Fibroblast of the aortic adventitia (primary cell): Measurements from ENCODE around the gene LAMA4. TPM values are rescaled to one million over a fixed set of nuclear protein-coding genes. Genes with fewer than 3 reads are reported as not detected.

Experiments
- DNase-seq: peaks from one replicate; pipeline ENCODE4 v3.0.0-alpha.2; 2010; ENCODE audit warnings: low read depth
- H3K4me3 ChIP-seq: 2 replicates; pipeline ENCODE4 v1.5.1; 2011; ENCODE audit warnings: low read depth, mild to moderate bottlenecking, control low read depth, low read length, moderate library complexity
- total RNA-seq: library from RNA; depleted of rRNA; stranded (reverse); fragments of >200 nt; gene quantifications from 2 replicates; pipeline ENCODE4 v1.2.3, GENCODE V29; 2012; ENCODE audit warnings: low replicate concordance
- TF ChIP-seq, protein P1 (sequence below): IDR thresholded peaks from 2 replicates; pipeline ENCODE4 v1.5.1; 2011; ENCODE audit warnings: mild to moderate bottlenecking, low read length, control low read depth, inconsistent platforms; ENCODE audit not compliant: insufficient read depth

LAMA4 gene
- total RNA-seq, 1 donor = 306 TPM

DNA sequence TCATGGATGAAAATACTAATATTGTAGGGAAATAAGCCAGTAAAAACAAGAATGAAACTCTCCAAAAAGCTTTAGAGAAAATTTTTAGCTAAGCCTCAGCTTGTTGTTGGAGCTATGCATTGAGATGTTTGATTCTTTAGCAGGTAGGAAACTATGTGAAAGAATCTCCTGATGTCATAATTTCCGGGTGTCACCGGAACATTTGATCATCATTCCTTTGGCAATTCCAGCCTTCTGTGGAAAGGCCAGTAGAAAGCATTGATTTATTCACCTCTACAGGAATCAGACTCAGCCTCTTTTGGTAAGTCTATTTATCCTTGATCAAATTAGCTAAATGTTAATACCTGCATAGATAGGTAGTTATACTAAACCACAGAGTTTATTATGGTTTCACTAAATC is 157.5 kb downstream of the LAMA4 start:
- no peak overlapping the region for H3K4me3 ChIP-seq

DNA sequence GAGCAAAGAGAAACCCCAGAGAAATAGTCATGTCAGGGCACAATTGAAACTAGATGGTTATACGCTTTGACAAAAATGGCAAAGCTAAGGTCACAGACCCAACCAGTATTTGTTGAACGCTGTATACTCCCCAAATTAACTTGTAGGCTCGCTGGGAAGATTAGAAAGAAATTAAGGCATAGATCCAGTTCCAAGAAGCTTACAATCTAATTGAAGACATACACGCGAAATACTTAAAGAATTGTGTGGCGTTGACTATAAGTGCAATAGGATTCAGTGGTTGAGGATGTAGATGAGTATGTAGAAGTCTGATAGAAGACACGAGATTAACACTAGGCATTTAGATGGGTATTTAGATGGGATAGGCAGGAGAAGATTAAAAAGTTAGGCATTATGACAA is 166.5 kb downstream of the LAMA4 start:
- DNase-seq = no peak
- TF ChIP-seq, protein P1, sequence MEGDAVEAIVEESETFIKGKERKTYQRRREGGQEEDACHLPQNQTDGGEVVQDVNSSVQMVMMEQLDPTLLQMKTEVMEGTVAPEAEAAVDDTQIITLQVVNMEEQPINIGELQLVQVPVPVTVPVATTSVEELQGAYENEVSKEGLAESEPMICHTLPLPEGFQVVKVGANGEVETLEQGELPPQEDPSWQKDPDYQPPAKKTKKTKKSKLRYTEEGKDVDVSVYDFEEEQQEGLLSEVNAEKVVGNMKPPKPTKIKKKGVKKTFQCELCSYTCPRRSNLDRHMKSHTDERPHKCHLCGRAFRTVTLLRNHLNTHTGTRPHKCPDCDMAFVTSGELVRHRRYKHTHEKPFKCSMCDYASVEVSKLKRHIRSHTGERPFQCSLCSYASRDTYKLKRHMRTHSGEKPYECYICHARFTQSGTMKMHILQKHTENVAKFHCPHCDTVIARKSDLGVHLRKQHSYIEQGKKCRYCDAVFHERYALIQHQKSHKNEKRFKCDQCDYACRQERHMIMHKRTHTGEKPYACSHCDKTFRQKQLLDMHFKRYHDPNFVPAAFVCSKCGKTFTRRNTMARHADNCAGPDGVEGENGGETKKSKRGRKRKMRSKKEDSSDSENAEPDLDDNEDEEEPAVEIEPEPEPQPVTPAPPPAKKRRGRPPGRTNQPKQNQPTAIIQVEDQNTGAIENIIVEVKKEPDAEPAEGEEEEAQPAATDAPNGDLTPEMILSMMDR = no peak
- peak overlapping the region; percentile 83 for H3K4me3 ChIP-seq

More for the DNA sequence above, 157.5 kb downstream of the LAMA4 start:
- TF ChIP-seq, protein P1 = no peak
- DNase-seq = no peak

DNA sequence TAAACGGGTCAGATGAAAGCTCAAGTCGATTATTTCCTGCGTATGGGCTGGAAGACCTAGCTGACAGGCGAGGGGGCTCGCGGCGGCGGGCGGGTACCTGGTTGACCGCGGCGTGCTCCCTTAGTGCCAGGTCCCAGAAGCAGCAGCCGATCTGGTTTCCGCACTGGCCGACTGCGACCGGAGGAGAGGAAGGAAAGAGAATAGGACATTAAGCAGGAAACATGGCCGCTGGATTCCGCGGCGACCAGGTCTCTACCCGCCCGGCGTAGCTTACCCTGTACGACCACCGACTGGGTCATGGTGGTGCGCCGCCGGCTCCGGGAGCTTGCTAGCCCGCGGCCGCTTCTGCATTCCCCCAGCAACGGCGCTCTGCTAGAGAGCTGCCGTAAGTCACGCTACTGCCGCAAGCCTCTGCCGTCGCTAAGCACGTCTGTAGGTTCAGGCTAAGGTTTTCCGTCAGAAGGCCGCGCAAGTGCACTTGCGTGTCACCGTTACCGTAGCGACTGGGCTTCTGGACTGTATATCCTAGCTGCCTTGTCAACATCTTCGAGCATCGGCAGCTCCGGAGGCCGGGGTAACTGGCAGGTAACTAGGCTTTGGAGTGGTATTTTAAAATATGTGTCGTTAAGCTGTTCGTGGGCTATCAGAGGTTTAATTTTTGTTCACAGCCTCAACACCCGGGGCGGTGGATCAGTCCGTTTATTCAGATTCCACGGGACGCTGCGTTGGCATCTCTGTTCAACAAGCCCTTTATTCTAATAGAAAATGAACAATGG is 167.0 kb downstream of the LAMA4 start, which contains the start of the genes FAM229B and TUBE1:
TSS of gene FAM229B (plus strand) at position 456 of the 776 bp plus-strand sequence. CDS start 11,693 bp downstream, outside the sequence.
TSS of gene TUBE1 (minus strand) at position 347 of the 776 bp plus-strand sequence. CDS start at position 299, 48 bp downstream.
- peak; percentile 98 for DNase-seq
- TF ChIP-seq, protein P1 = peak; percentile 20
- peak within 1 kb of the TSS; percentile 83 for H3K4me3 ChIP-seq

DNA sequence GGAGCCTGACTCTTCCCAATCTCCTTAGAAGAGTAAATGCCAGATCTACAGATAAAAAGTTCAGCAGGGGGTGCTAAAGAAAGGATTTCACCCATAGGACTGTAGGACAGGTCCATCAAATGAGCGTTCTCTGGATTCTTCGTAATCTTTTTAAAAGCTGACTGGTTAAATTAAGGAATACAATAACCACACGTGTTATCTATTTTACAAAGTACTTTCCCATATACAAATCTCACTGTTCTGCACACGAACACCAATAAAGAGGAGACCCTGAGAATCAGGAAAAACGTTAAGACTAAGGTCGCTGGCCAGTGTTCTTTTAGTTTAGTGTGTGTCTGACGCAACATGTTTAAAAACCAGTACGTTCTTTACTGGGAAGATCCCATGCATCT is 167.6 kb downstream of the LAMA4 start:
- peak; percentile 62 for DNase-seq
- TF ChIP-seq, protein P1 = peak; percentile 21
- peak overlapping the region; percentile 83 for H3K4me3 ChIP-seq

DNA sequence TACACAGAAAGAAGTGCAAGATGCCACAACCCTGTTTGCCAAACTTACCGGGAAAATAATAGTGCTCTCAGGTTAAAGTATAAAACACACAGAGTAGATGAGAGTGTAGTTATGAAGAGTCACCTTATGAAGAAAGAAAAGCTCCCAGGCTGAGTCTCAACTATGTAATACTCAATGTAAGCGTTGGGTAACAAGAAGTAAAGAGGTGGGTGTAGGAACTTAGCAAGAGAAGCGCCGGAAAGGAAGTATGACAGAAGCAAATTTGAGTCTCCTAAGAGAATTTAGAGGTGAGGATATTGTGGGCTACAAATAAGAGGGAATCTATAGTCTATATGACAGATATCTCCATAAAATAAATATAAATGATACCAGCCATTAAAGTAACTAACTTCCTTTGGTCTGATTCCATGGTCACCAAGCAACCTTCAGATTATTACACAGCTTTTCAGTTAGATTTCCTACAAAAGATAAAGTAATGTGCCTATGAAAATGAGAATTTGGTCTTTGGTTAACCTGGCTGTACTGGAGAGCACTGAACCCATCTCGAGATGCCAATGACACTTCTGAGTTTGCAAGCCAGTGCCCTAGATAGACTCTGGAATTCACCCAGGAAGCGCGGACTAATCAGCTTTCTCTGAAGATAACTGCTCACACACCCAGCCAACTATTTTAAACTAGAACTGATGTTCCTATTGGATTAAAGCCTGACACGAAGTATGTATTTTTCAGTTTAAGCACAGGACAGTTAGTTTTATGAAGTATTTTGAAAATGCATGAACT is 168.9 kb downstream of the LAMA4 start:
- peak; percentile 26 for DNase-seq
- TF ChIP-seq, protein P1 = no peak
- no peak overlapping the region for H3K4me3 ChIP-seq

DNA sequence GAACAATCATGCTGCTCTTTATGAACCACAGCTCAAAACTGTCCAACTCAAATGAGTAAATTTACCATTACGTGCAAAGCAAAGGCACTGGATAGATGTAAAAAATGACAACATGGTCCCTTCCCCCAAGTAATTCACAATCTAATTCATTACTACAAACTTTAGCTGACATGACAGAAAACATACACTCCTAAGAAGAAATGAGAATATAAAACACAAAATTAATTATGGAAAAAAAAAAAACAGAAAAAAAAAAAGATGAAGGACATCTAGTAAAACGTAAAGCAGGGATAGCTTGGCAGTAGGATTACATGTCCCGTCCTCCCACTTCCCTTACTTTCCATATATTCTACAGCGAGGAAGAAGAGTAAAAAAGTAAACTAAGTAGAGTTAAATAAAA is 172.8 kb downstream of the LAMA4 start:
- TF ChIP-seq, protein P1 = no peak
- DNase-seq = no peak
- no peak overlapping the region for H3K4me3 ChIP-seq
